Ishikawa (cell line): ENCODE measurements around the gene AGXT.

Experiments used
- EP300 ChIP-seq: IDR thresholded peaks from 2 replicates; pipeline ENCODE4 v1.6.1; 2012; ENCODE audit warnings: borderline replicate concordance
- TEAD4 ChIP-seq: IDR thresholded peaks from 2 replicates; pipeline ENCODE4 v1.6.1; 2012
- YY1 ChIP-seq: IDR thresholded peaks from 2 replicates; pipeline ENCODE4 v1.6.1; 2012; ENCODE audit warnings: low read depth
- ZBTB7A ChIP-seq: IDR thresholded peaks from 2 replicates; pipeline ENCODE4 v1.6.1; 2012; ENCODE audit warnings: low read depth

GRCh38 chr2:240823449-240824336 lies 44.9 kb upstream of the AGXT start:
- no peak for TF ChIP-seq TEAD4
- no peak for TF ChIP-seq YY1
- no peak for TF ChIP-seq EP300
- TF ChIP-seq ZBTB7A, result no peak
